T-cell (primary cell): ENCODE data around the gene TRMT1. TPM values are rescaled to one million over a fixed set of nuclear protein-coding genes. Genes with fewer than 3 reads are reported as not detected.

Experiments used
- ATAC-seq, 4 experiments: fragments of 200-7000 bp in 3 of 4; fragments of 150-1000 bp in 1 of 4; cut with Tn5 transposase; replicated peaks in 1 of 4; 1 replicate in 3 of 4; 2 replicates in 1 of 4; pipeline ENCODE4 v1.10.0; 2021; ENCODE audit warnings: moderate library complexity in 3 of 4, mild to moderate bottlenecking in 2 of 4, moderate number of reproducible peaks in 1 of 4
- CTCF ChIA-PET, 2 donors: fragments of 300-600 bp; sonication (Branson Sonifier 250); formaldehyde crosslinking; loops; one replicate each; lab custom pipeline; 2022; ENCODE audit warnings: antibody characterized with exemption in 2 of 2; lab: Charles Lee
- POLR2A ChIA-PET, 2 donors: fragments of 300-600 bp; sonication (Branson Sonifier 250); formaldehyde crosslinking; loops; one replicate each; lab custom pipeline; 2022; ENCODE audit warnings: antibody characterized with exemption in 2 of 2; lab: Charles Lee
- DNase-seq, 35 experiments: peaks; one replicate each; pipeline versions ENCODE4 v3.0.0 to v3.0.0-alpha.2; 2013 to 2023
- H3K27ac ChIP-seq: one replicate; pipeline ENCODE4 v1.5.1; 2013; ENCODE audit warnings: low read length
- H3K27me3 ChIP-seq, 2 experiments: replicated peaks in 1 of 2; 1 replicate in 1 of 2; 2 replicates in 1 of 2; pipeline versions ENCODE4 v1.6.1 to v1.7.0; 2013; ENCODE audit warnings: low read length in 1 of 2, mixed read lengths in 1 of 2; ENCODE audit not compliant: control insufficient read depth in 2 of 2, insufficient read depth in 2 of 2; ENCODE audit errors: extremely low read depth in 1 of 2
- H3K36me3 ChIP-seq, 2 donors: 1 replicate in 1 of 2; 2 replicates in 1 of 2; pipeline versions ENCODE4 v1.6.1 to v1.7.0; 2013; ENCODE audit warnings: low read length in 1 of 2; ENCODE audit not compliant: control insufficient read depth in 2 of 2, insufficient read depth in 1 of 2; ENCODE audit errors: extremely low read depth in 1 of 2
- H3K4me1 ChIP-seq, 2 experiments: 1 replicate in 1 of 2; 2 replicates in 1 of 2; pipeline versions ENCODE4 v1.6.1 to v1.7.0; 2013; ENCODE audit warnings: low read length in 2 of 2, mixed read lengths in 1 of 2; ENCODE audit not compliant: insufficient read depth in 2 of 2, control insufficient read depth in 1 of 2; ENCODE audit errors: extremely low read depth in 1 of 2
- H3K4me3 ChIP-seq, 2 donors: 1 replicate in 1 of 2; 2 replicates in 1 of 2; pipeline versions ENCODE4 v1.5.1 to v1.7.0; 2013; ENCODE audit warnings: mild to moderate bottlenecking in 2 of 2, low read length in 1 of 2, moderate library complexity in 1 of 2; ENCODE audit not compliant: control insufficient read depth in 1 of 2; ENCODE audit errors: extremely low read depth in 1 of 2
- H3K9me3 ChIP-seq: 2 replicates; pipeline ENCODE4 v1.7.0; 2013
- H3K27ac Mint-ChIP-seq, 2 donors: one replicate each; pipeline ENCODE4 v1.8.0; 2020 to 2021; ENCODE audit warnings: mild to moderate bottlenecking in 2 of 2, mixed read lengths in 2 of 2
- H3K27me3 Mint-ChIP-seq, 2 donors: one replicate each; pipeline ENCODE4 v1.8.0; 2021 to 2022; ENCODE audit warnings: mixed read lengths in 2 of 2
- H3K36me3 Mint-ChIP-seq: one replicate; pipeline ENCODE4 v1.8.0; 2021; ENCODE audit warnings: mixed read lengths
- H3K4me1 Mint-ChIP-seq, 3 donors: one replicate each; pipeline ENCODE4 v1.8.0; 2020 to 2022; ENCODE audit warnings: mixed read lengths in 3 of 3, mild to moderate bottlenecking in 1 of 3
- H3K4me3 Mint-ChIP-seq, 3 donors: one replicate each; pipeline ENCODE4 v1.8.0; 2020 to 2022; ENCODE audit warnings: mild to moderate bottlenecking in 3 of 3, mixed read lengths in 3 of 3, moderate library complexity in 3 of 3
- H3K9me3 Mint-ChIP-seq, 3 donors: one replicate each; pipeline ENCODE4 v1.8.0; 2020 to 2022; ENCODE audit warnings: mixed read lengths in 3 of 3
- WGBS: methylation state at CpG from one replicate; pipeline ENCODE4 v1.1.5; 2013; ENCODE audit warnings: missing lambda C conversion rate; ENCODE audit not compliant: insufficient coverage; 5-methylcytosine and 5-hydroxymethylcytosine counted together
- total RNA-seq, 35 experiments: library from RNA in 6 of 35; stranded (reverse) in 6 of 35; fragments of 120-200 nt in 1 of 35; gene quantifications; one replicate each; pipeline versions ENCODE4 v1.2.1 to v1.2.4 and lab custom pipeline; 2013 to 2026

The TRMT1 gene
- total RNA-seq, 5 donors from 2014 or later (not counting 1 experiment from before 2014, with no cell fraction given) = 68.9 to 121 (median 95.6) TPM

DNA sequence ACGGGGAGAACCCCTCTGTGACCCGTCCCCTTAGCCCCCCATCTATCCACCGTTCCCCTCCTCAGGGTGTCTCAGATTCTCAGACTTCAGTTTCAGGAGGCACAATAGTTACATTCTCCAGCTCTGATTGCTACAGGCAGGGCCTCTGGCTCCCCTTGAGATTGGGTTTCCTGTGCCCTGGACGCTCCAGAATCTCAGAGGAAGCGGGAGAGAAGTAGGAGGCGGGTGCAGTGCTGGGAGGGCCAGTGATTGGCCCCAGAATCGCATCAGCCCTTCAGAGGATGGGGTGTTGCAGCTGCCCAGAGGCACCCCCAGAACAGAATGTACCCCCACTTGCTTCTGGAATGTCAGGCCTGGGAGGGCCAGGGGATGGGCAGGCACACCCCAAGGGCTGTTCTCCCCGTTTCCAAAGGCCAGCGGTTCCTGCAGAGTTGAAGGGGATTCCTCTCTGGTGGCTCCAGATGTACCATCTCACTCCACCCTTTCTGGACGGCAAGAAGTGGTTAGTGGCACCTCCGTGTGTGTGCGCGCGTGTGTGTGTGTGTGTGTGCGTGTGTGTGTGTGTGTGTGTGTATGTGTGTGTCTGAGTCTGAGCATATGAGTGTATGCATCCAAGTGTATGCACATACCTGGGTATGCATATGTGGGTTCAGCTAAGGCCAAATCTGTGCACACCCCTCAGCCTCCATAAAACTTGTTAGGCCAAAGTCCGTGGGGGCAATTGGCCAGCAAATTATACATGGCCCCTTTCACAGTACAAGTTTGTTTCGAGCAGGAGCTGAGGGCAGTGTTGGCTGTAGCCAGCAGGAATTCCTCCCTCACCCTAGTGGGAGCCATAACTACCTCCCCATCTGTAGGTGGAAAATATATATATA, 49.4 kb downstream of the TRMT1 start:
- Histone ChIP-seq H3K4me3 (no peak overlapping the region), H3K4me1 (no peaks in the 10 kb centered on the region), H3K27me3 (peaks cover 5 to 57% of the 10 kb centered on the region in 2 experiments), H3K36me3 (no peaks in the 10 kb centered on the region), H3K9me3 (no peaks in the 10 kb centered on the region), H3K27ac (no peak overlapping the region)
- WGBS = 81% methylated on average over 8 of the region's 17 CpGs
- DNase-seq (no peak), ATAC-seq (no peak)
- no peaks in the 10 kb centered on the region for H3K9me3 Mint-ChIP-seq
- CTCF ChIA-PET = interaction anchor here in 1 of 2 donors (0.6 kb wide), 1 partner anchor 70 kb away, joined by 4 read pairs; no protein-coding TSS in a partner anchor
- H3K4me3 Mint-ChIP-seq = no peak overlapping the region
- POLR2A ChIA-PET = no interaction called here
- H3K36me3 Mint-ChIP-seq = no peaks in the 10 kb centered on the region
- H3K27me3 Mint-ChIP-seq = peaks cover 7 to 13% of the 10 kb centered on the region in 2 donors
- H3K4me1 Mint-ChIP-seq = no peaks in the 10 kb centered on the region
- no peak overlapping the region for H3K27ac Mint-ChIP-seq

DNA sequence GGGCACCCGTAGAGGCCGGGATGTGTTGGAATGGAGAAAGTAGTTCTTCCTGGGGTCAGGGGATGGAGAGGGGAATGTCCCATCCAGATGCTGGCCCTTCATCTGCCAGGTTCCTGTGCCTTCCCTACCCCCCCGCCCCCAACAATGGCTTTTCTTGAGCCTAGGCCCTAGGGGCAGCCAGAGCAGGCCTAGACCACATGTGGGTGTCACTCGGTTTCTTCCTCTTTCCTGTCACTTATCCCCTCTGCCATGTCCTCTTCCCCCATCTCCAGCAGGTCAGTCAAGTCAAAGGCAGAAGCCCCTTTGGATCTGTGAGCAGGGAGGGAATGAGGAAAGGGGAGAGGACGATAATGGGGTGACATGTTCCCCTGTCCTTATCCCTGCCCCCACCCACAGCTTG, 50.3 kb downstream of the TRMT1 start:
- H3K4me1 Mint-ChIP-seq = peaks cover 0 to 3% (median 3%) of the 10 kb centered on the region in 3 donors
- H3K9me3 ChIP-seq = no peaks in the 10 kb centered on the region
- no peak overlapping the region for H3K4me3 Mint-ChIP-seq
- H3K27me3 Mint-ChIP-seq = peaks cover 10 to 20% of the 10 kb centered on the region in 2 donors
- no peak overlapping the region for H3K4me3 ChIP-seq
- POLR2A ChIA-PET = no interaction called here
- H3K36me3 Mint-ChIP-seq = no peaks in the 10 kb centered on the region
- CTCF ChIA-PET = interaction anchor here (0.5 kb wide), 2 partner anchors 99 to 100 kb away, joined by 3 to 10 read pairs; no protein-coding TSS in a partner anchor
- ATAC-seq = no peak
- H3K4me1 ChIP-seq = peaks cover 0 to 7% of the 10 kb centered on the region in 2 experiments
- no peaks in the 10 kb centered on the region for H3K9me3 Mint-ChIP-seq
- WGBS = 100% methylated on average over 1 of the region's 5 CpGs
- peaks cover 5 to 60% of the 10 kb centered on the region in 2 experiments for H3K27me3 ChIP-seq
- DNase-seq = no peak
- no peaks in the 10 kb centered on the region for H3K36me3 ChIP-seq
- no peak overlapping the region for H3K27ac Mint-ChIP-seq
- H3K27ac ChIP-seq = no peak overlapping the region

DNA sequence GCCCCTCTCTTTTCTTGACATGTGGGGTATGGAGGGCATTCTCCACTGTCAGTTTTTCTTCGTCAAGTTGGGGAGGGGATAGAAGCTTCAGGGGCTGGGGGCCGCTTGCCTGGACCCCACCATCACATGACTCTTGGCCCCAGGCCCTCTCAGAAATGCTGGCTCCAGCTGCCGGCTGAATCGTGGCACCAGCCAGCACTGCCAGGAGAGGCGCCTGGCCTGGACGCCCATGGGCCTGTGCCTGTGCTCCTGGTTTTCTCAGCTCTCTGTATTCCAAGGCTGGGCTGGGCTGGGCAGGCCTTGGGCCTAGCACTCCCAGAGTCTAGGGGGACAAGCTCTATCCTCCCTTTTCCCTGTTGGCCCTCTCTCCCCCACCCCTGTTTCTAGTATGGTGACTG, 52.4 kb downstream of the TRMT1 start:
- H3K36me3 ChIP-seq = no peaks in the 10 kb centered on the region
- peaks cover 5 to 65% of the 10 kb centered on the region in 2 experiments for H3K27me3 ChIP-seq
- Mint-ChIP-seq H3K27ac (no peak overlapping the region), H3K27me3 (peaks cover 10 to 23% of the 10 kb centered on the region in 2 donors), H3K4me1 (peaks cover 0 to 9% (median 9%) of the 10 kb centered on the region in 3 donors), H3K9me3 (no peaks in the 10 kb centered on the region), H3K4me3 (no peak overlapping the region), H3K36me3 (no peaks in the 10 kb centered on the region)
- 86% methylated on average over 5 of the region's 6 CpGs for WGBS
- no peak overlapping the region for H3K27ac ChIP-seq
- H3K4me3 ChIP-seq = no peak overlapping the region
- DNase-seq = no peak
- no peaks in the 10 kb centered on the region for H3K9me3 ChIP-seq
- peaks cover 0 to 19% of the 10 kb centered on the region in 2 experiments for H3K4me1 ChIP-seq
- CTCF ChIA-PET = no interaction called here
- POLR2A ChIA-PET = no interaction called here
- ATAC-seq = no peak

DNA sequence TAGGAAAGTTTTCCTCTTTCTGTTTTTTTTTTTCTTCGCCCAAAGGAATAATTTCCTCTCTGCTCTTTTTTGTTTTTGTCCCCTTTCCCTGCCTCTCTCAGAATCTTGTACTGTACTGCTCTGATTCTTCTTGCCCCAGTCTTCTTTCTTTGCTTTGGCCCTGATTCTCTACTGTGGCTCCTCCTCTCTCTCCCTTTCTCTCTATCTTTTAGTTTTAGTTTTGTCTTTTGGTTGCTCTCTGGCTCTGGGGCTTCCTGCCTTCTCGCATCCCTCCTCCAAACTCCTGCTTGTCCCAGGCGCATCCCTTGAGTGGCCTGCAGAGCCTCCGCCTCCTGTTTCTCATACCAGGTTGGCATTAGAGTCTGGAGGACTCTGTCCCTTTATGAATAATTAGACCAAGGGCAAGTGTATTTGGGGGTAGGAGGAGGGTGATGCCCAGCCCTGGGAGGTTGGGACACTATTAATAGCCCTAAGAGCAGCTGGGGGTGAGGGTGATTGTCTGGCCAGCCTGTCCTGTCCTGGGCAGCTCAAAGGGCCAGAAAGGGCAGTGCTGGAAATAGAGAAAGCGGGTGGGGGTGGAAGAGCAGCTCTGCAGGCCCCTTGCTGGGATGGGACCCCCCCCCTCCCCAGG, 53.0 kb downstream of the TRMT1 start:
- peaks cover 10 to 23% of the 10 kb centered on the region in 2 donors for H3K27me3 Mint-ChIP-seq
- ATAC-seq = no peak
- no peaks in the 10 kb centered on the region for H3K36me3 ChIP-seq
- H3K4me3 ChIP-seq = no peak overlapping the region
- H3K9me3 Mint-ChIP-seq = no peaks in the 10 kb centered on the region
- peaks cover 0 to 19% of the 10 kb centered on the region in 2 experiments for H3K4me1 ChIP-seq
- ChIA-PET POLR2A (no interaction called here), CTCF (no interaction called here)
- no peak overlapping the region for H3K27ac Mint-ChIP-seq
- no peak for DNase-seq
- no peaks in the 10 kb centered on the region for H3K36me3 Mint-ChIP-seq
- no peak overlapping the region for H3K4me3 Mint-ChIP-seq
- no peak overlapping the region for H3K27ac ChIP-seq
- H3K4me1 Mint-ChIP-seq = peaks cover 0 to 9% (median 9%) of the 10 kb centered on the region in 3 donors
- H3K27me3 ChIP-seq = peaks cover 5 to 65% of the 10 kb centered on the region in 2 experiments
- WGBS = 80% methylated on average over 1 of the region's 5 CpGs
- no peaks in the 10 kb centered on the region for H3K9me3 ChIP-seq

DNA sequence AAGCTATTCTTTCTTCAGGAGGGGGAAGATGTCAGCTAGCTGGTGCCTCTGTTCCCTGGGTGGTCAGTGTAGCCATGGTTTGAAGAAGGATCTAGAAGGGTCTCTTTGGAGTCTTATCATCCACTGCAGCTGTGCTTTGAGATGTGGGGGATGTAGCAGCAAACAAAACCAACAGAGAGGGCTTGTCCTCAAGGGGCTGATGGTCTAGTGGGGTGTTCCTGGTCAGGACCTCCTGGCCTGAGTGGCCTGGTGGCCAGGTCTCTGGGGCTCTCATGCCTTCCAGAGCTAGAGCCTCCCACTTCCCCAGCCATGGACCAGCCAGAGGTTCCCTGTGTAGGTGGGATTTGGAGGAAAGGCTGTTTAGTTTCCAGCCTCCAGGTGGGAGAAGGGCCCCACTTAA, 54.2 kb downstream of the TRMT1 start:
- H3K4me3 Mint-ChIP-seq = no peak overlapping the region
- Histone ChIP-seq H3K27me3 (peaks cover 5 to 66% of the 10 kb centered on the region in 2 experiments), H3K4me1 (peaks cover 0 to 19% of the 10 kb centered on the region in 2 experiments), H3K36me3 (no peaks in the 10 kb centered on the region), H3K4me3 (no peak overlapping the region), H3K27ac (no peak overlapping the region), H3K9me3 (no peaks in the 10 kb centered on the region)
- ATAC-seq (no peak), DNase-seq (no peak)
- ChIA-PET POLR2A (no interaction called here), CTCF (interaction anchor here (0.5 to 2.1 kb wide), 5 partner anchors 34 to 97 kb away, joined by 4 to 13 read pairs (median 6); no protein-coding TSS in a partner anchor)
- H3K27me3 Mint-ChIP-seq = peaks cover 10 to 23% of the 10 kb centered on the region in 2 donors
- H3K4me1 Mint-ChIP-seq = peaks cover 0 to 9% (median 9%) of the 10 kb centered on the region in 3 donors
- H3K27ac Mint-ChIP-seq = no peak overlapping the region
- no peaks in the 10 kb centered on the region for H3K9me3 Mint-ChIP-seq
- H3K36me3 Mint-ChIP-seq = no peaks in the 10 kb centered on the region
